Brain microvascular endothelial cell (primary cell): Measurements from ENCODE around the gene SNX8.

Experiments used
- DNase-seq: peaks from one replicate; pipeline ENCODE4 v3.0.0-alpha.2; 2020
- H3K27ac ChIP-seq: fragments of 250-450 bp; sonication (Bioruptor Pico); 2 replicates; pipeline ENCODE4 v1.5.1; 2020; ENCODE audit warnings: mild to moderate bottlenecking, moderate library complexity
- H3K27me3 ChIP-seq: fragments of 250-450 bp; sonication (Bioruptor Pico); replicated peaks from 2 replicates; pipeline ENCODE4 v1.5.1; 2020; ENCODE audit warnings: mild to moderate bottlenecking
- H3K36me3 ChIP-seq: fragments of 250-450 bp; sonication (Bioruptor Pico); replicated peaks from 2 replicates; pipeline ENCODE4 v1.5.1; 2020; ENCODE audit warnings: mild to moderate bottlenecking
- H3K4me3 ChIP-seq: 2 replicates; pipeline ENCODE4 v1.5.1; 2011; ENCODE audit warnings: low read depth, mild to moderate bottlenecking, control low read depth, low read length, moderate library complexity
- in situ Hi-C: cut with HindIII; loops from 2 replicates; pipeline ENCODE4 v1.10.0; 2017; ENCODE audit warnings: low sequenced_read_pairs, low pct_ligation_motif_present
- TF ChIP-seq, protein P1 (sequence below): IDR thresholded peaks from 2 replicates; pipeline ENCODE4 v1.5.1; 2011; ENCODE audit warnings: low read depth, mild to moderate bottlenecking, moderate library complexity, low read length, control low read depth, inconsistent platforms; ENCODE audit errors: missing control alignments

Gene SNX8

DNA sequence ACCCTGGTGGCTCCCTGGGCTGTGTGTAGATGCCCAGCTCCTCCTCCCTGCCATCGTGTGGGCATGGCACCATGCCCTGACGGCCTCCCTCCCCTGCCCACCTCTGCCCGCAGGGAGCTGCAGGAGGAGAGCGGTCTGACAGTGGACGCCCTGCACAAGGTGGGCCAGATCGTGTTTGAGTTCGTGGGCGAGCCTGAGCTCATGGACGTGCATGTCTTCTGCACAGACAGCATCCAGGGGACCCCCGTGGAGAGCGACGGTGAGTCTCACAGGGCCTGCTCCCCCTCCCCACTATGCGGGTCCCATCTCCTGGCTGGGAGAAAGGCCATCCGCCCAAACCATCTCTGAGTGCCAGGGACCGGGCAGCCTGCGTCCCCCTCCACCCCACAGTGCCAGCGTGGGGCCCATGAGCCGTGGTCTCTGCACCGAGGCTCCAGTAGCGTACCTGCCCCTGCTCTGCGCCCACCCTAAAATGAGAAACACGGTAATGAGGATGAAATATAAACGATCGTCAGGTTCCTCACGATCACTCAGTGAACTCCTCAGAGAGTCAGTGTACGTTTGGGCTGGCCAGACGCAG, 64.4 kb downstream of the SNX8 start:
- no peaks in the 10 kb centered on the region for H3K27me3 ChIP-seq
- H3K36me3 ChIP-seq, result peaks cover 20% of the 10 kb centered on the region
- no peak for DNase-seq
- TF ChIP-seq, protein P1, sequence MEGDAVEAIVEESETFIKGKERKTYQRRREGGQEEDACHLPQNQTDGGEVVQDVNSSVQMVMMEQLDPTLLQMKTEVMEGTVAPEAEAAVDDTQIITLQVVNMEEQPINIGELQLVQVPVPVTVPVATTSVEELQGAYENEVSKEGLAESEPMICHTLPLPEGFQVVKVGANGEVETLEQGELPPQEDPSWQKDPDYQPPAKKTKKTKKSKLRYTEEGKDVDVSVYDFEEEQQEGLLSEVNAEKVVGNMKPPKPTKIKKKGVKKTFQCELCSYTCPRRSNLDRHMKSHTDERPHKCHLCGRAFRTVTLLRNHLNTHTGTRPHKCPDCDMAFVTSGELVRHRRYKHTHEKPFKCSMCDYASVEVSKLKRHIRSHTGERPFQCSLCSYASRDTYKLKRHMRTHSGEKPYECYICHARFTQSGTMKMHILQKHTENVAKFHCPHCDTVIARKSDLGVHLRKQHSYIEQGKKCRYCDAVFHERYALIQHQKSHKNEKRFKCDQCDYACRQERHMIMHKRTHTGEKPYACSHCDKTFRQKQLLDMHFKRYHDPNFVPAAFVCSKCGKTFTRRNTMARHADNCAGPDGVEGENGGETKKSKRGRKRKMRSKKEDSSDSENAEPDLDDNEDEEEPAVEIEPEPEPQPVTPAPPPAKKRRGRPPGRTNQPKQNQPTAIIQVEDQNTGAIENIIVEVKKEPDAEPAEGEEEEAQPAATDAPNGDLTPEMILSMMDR, result no peak
- in situ Hi-C loops, result no loop called here
- H3K27ac ChIP-seq, result peak overlapping the region; percentile 93
- no peak overlapping the region for H3K4me3 ChIP-seq

DNA sequence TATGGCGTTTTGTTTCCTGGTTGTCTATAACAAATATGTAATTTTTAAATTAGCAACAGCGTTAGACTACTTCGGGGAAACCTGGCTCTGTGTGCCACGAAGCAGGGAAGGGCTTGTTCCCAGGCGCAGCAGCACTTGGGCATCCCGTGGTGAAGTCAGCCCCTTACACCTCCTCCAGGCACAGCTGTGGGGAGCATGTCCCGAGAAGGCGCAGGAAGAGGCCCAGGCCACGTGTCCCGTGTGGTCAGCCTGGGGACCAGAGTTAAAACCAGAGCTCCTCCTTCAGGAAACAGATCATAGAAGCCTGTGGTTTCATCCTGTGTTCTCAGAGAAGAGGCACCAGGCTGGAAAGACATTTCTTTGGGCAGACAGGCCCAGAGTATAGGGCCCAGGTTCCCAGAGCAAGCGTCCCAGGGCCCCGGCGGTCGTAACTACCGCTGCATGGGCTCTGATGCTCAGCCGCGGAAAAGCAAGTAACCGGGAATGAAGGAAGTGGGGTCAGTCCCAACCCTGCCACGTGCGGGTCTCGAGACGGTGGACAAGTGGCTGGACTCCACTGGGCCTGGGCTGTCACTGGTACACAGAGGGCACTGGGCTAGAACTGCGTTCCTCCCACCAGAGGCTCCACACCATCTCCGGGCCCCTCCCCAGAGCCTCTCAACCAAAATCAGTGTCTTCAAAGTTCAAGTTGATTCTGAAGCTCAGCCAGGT, 65.1 kb downstream of the SNX8 start:
- H3K36me3 ChIP-seq, result peaks cover 13% of the 10 kb centered on the region
- TF ChIP-seq, protein P1, result peak; percentile 36
- in situ Hi-C loops, result no loop called here
- DNase-seq, result peak; percentile 94
- H3K27ac ChIP-seq, result peak overlapping the region; percentile 93
- H3K27me3 ChIP-seq, result no peaks in the 10 kb centered on the region
- no peak overlapping the region for H3K4me3 ChIP-seq

DNA sequence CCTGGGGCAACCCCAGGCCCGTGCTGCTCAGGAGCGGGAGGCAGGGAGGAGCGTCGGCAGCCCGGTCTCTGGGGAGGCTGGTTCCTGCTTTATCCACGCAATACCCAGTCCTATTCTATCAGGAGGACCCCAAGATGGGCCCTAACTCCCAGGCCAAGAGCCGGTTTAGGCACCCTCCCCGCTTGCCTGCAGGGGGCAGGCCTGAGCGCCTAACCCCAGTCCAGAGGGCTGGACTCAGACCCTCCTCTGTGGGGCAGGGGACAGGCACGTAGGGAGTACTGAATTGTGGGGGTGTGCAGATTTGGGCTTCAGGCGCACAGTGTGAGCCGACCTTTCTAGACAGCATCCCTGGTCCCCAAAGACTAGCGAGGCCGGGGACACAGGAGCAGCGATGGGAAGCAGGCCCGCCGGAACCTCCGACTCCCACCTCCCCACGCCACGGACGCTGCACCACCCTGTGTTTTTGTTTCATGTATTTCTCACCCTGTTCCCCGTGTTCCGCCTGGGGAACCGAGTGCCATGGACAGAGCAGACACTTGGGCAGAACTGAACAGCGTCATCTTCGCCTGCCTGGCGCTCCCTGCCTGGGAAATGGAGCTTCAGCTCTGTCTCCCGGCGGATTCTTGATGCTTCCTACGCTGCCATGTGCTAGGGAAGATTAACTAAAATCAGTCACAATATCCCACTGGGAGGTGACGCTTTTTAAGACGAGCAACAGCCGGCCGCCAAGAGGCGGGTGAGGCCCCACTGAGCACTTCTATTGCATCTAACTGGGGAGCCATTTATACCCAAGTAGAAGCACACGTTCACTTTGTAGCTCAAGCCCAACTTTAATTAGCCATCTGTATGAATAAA, 66.9 kb downstream of the SNX8 start:
- in situ Hi-C loops, result no loop called here
- TF ChIP-seq, protein P1, result peak; percentile 89

DNA sequence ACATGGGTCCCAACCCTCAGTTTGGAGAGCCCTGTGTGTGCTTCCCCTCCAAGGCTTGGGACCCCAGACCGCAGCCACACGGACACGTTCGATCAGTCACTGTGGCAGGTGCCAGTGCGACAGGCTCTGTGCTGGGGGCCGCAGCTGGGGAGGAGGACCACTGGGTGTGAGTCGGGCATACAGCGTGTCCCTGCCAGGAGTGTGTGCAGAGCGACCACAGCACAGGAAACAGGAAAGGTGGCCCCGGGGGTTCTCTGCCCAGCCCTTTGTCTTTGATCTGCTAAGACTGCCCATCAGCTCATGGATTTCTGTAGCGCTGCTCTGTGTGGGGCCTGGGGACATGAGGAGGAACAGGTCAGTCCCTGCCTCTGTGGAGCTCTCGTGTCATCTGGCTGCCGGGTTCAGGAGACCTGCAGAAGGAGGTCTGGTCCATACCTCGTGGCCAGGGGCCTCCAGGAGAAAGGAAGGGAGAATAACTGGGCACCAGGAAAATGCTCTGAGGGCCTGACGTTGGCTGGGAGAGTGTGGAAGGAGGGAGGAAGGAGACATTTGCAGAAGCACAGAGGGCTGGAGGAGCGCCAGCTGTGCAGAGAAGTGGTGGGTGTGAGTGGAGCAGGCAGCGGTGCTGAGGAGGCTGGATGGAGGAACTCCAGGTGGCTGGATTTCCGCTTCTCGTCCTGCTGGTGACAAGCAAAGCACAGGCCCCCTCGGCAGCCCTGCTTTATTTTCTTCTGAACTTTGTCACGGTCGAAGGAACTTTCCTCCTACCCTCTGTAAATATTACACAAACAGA, 68.2 kb downstream of the SNX8 start:
- in situ Hi-C loops, result no loop called here
- no peak for DNase-seq
- Histone ChIP-seq H3K4me3 (no peak overlapping the region), H3K36me3 (peaks cover 2% of the 10 kb centered on the region), H3K27me3 (no peaks in the 10 kb centered on the region), H3K27ac (no peak overlapping the region)
- TF ChIP-seq, protein P1, result no peak

More for the DNA sequence above, 66.9 kb downstream of the SNX8 start:
- no peak overlapping the region for H3K27ac ChIP-seq
- H3K27me3 ChIP-seq, result no peaks in the 10 kb centered on the region
- H3K4me3 ChIP-seq, result no peak overlapping the region
- DNase-seq, result no peak
- peaks cover 2% of the 10 kb centered on the region for H3K36me3 ChIP-seq

DNA sequence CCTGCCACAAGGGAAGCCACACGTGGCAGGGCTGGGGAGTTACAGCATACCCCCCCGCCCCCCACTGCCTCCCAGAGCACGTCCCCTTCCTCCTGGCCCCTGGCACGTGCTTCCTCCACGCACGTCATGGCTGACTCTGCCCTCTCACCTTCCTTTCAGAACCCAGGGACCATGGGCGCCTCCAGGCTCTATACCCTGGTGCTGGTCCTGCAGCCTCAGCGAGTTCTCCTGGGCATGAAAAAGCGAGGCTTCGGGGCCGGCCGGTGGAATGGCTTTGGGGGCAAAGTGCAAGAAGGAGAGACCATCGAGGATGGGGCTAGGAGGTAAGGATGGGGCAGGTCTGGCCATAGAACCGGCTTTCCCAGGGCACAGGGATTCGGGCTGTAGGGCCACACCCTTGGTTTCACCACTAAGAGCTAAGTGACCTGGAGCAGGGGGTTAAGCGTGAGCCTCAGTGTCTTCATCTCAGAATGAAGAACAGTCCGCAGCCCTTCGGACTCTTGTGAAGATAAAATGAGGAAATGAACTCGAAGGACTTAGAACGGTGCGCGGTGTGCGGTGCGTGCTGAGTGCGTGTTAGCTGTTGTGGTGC, 69.7 kb downstream of the SNX8 start:
- Histone ChIP-seq H3K27me3 (no peaks in the 10 kb centered on the region), H3K36me3 (peaks cover under 1% of the 10 kb centered on the region), H3K4me3 (no peak overlapping the region), H3K27ac (no peak overlapping the region)
- in situ Hi-C loops, result no loop called here
- TF ChIP-seq, protein P1, result no peak
- no peak for DNase-seq
